GM12891 (cell line): Measurements from ENCODE around the gene GNLY.

ENCODE experiments used
- DNase-seq: peaks from one replicate; pipeline ENCODE4 v3.0.0; 2011; ENCODE audit warnings: low spot score; ENCODE audit not compliant: insufficient read length
- FAIRE-seq: peaks from 2 replicates; lab custom pipeline; 2011; peaks lifted over from hg19 to GRCh38; lab: Jason Lieb, UNC
- PAX5 ChIP-seq: IDR thresholded peaks from 2 replicates; pipeline ENCODE4 v1.6.1; 2011; ENCODE audit warnings: low read length, moderate library complexity, mild to moderate bottlenecking; ENCODE audit not compliant: insufficient read depth, severe bottlenecking
- POLR2A ChIP-seq: IDR thresholded peaks from 2 replicates; pipeline ENCODE4 v1.6.1; 2011; ENCODE audit warnings: low read depth, low read length, control low read depth
- POLR2AphosphoS5 ChIP-seq: IDR thresholded peaks from 2 replicates; pipeline ENCODE4 v1.6.1; 2011; ENCODE audit warnings: low read depth, low read length, control low read depth
- POU2F2 ChIP-seq: IDR thresholded peaks from 2 replicates; pipeline ENCODE4 v1.6.1; 2011; ENCODE audit warnings: low read depth, mild to moderate bottlenecking, control low read depth, low read length, moderate library complexity
- SPI1 ChIP-seq: IDR thresholded peaks from 2 replicates; pipeline ENCODE4 v1.6.1; 2011; ENCODE audit warnings: low read depth, low read length, control low read depth
- TAF1 ChIP-seq: IDR thresholded peaks from 2 replicates; pipeline ENCODE4 v1.6.1; 2011; ENCODE audit warnings: low read depth, low read length, control low read depth

GNLY gene

DNA sequence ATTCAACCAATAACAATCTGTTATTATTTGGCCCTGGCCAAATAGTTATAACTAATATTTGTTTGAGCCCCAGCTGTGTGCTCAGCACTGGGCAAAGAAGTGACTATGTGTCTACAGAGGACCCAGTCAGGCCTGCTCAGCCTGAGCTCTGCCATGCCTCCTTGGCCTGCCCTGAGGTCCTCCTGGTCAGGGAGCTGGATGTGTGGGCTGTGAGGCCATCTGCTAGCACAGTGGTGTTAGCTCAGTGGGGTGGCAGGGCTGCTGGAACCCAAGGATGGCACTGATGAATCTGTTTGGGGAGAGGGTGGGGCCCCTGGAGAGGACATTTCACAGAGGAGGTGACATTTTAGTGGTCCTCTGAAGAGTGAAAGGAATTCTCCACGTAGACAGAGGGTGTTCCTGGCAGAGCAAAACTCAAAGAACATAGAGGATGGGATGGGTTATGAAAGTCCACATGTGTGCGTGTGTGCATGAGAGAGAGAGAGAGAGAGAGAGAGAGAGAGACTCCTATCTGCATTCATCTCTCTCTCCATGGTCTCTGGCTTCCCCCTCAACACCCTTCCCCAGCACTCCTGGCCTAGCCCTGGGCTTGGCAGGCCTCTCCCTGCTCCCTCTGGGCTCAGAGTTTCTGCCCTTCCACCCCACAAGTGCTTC is 38.4 kb downstream of the GNLY start:
- FAIRE-seq (no peak), DNase-seq (no peak)
- no peak for TF ChIP-seq POU2F2

DNA sequence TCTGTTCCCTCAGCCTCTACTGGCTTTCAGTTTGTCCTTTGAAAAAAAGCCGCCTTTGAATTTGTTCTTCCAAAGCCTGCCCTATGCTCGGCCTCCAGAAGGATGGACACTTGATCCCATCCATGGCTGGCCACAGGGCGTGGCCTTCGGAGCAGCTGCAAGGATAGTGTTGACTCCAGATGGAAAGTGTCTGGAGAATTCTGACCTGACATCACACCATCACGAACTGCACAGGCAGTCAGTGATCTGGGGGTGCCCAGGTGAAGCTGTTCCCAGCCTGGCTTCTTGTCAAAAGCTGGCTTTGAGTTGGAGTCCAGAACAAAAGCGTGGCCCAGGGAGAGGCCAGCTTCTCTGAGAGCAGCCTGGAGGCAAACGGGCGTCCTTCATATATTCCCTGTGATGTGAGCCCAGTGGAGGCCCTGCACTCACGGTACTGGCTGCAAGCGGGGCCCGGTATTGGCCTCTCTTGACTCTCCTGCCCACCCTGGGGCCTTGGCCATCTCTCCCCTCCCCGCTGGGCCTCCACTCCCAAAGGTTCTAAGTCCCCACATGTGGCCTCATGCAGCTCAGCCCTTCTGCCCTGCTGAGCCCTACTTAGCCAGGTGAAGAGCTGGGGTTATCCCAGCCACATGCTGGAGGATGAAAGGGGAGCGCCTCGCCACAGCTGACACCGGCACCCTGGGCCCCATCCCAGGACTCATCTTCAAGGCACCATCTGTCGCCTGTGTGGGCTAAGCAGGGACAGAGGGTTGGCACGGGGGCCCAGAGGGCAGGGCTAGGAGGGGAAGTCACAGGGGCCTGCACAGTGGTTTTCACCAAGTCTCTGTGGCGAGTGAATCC is 39.2 kb downstream of the GNLY start:
- no peak for DNase-seq
- FAIRE-seq: no peak
- TF ChIP-seq POU2F2: no peak
- TF ChIP-seq POLR2AphosphoS5: no peak
- no peak for TF ChIP-seq TAF1
- no peak for TF ChIP-seq POLR2A
- no peak for TF ChIP-seq SPI1
- no peak for TF ChIP-seq PAX5

GRCh38 chr2:85734015-85734414 is 39.9 kb downstream of the GNLY start:
- TF ChIP-seq POU2F2: no peak
- TF ChIP-seq POLR2A: no peak
- no peak for TF ChIP-seq SPI1
- no peak for TF ChIP-seq TAF1
- no peak for TF ChIP-seq POLR2AphosphoS5
- no peak for TF ChIP-seq PAX5
- FAIRE-seq (no peak), DNase-seq (no peak)

DNA sequence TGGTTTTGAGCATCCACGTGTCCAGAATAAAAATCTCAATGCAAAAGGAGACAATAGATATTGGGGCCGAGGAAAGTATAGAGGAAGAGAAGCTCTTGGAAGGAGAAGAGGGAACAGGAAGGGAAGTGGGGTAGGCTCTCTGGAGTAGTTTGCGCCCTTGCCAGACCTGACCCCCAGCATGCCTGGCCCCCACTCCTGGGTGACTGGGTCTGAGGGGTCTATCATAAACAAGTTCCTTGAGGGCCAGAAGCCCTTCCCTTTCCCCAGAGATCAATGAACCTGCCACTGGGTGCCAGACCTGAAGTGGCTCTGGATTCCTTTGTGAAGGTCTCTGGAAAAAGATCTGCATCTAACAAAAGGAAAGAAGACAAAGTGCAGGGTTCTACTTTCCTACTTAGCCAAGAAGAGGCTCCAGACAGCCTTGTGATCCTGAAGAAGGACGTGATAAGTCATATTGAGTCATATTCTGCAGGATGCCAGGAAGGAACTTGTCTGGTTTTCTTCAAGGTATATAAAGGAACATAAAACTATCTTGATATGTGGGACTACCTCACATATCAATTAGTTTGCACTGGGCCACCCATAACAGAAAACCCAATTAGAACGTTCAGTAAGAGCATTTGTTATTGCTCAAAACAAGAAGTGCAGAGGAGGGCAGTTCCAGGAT is 40.9 kb downstream of the GNLY start:
- no peak for TF ChIP-seq SPI1
- no peak for TF ChIP-seq TAF1
- no peak for TF ChIP-seq PAX5
- no peak for TF ChIP-seq POLR2AphosphoS5
- no peak for TF ChIP-seq POLR2A
- no peak for TF ChIP-seq POU2F2
- FAIRE-seq (no peak), DNase-seq (no peak)

- TF ChIP-seq POLR2AphosphoS5 (no peak), PAX5 (no peak), POU2F2 (no peak), TAF1 (no peak), POLR2A (no peak)
- no peak for FAIRE-seq
- no peak for DNase-seq
Measured at GRCh38 chr2:85735691-85736090, 41.5 kb downstream of the GNLY start.

GRCh38 chr2:85736456-85737355 is 42.5 kb downstream of the GNLY start:
- no peak for TF ChIP-seq TAF1
- no peak for TF ChIP-seq POU2F2
- FAIRE-seq: no peak
- DNase-seq: no peak

DNA sequence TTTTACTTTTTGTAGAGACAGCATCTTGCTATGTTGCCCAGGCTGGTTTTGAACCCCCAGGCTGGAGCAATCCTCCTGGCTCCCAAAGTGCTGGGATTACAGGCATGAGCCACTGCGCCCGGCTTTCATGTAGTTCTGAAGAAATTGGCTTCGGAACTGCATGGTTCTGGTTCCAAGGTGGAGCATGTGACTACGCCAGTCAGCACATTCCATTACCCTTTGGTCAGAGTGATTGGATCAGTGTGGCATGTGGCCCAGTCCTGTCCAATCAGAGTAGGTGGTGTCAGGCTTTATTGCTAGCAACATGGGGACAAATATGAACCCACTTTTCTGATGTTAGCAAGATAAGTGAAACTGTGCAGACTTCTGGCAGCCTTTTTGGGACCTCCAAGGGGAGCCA is 43.3 kb downstream of the GNLY start:
- DNase-seq: no peak
- TF ChIP-seq SPI1: no peak
- no peak for TF ChIP-seq TAF1
- no peak for TF ChIP-seq POLR2A
- TF ChIP-seq POLR2AphosphoS5: no peak
- no peak for FAIRE-seq

GRCh38 chr2:85737961-85738360 is 43.8 kb downstream of the GNLY start:
- DNase-seq: no peak
- TF ChIP-seq TAF1: no peak
- TF ChIP-seq PAX5: no peak
- TF ChIP-seq POLR2A: no peak
- TF ChIP-seq POU2F2: no peak
- no peak for TF ChIP-seq POLR2AphosphoS5
- no peak for FAIRE-seq

- DNase-seq (no peak), FAIRE-seq (no peak)
- TF ChIP-seq POU2F2: no peak
- no peak for TF ChIP-seq POLR2A
Measured at GRCh38 chr2:85740193-85740592, 46.0 kb downstream of the GNLY start.

DNA sequence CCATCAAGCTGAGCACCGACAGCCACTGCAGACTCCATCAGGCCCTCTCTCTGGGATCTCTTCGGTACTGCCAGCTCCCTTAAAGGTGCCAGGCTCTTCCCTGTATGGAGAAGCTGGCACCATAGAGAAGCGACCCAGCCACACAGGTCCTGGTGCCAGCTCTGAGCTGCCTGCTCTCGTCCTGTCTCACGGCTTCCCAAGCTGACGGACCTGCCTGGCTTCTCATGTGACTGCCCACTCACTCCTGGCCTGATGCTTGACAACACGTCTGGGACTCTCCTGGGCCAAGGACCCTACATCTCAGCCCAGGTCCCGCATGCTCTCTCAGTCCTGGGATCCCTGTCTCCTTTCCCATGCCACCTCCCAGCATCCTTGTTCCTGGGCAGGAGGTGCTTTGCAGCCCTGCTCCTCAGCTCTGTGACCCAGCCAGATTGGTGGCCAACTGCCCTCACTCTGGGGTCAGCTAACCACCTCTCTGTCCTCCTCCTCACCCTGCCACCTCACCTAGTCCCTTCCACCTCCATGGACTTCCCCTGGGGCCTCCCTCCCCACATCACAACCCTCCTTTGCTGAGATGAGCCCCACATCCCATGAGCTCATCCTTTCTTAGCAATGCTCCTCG is 47.2 kb downstream of the GNLY start:
- TF ChIP-seq TAF1 (no peak), POU2F2 (no peak), PAX5 (no peak), POLR2AphosphoS5 (no peak), POLR2A (no peak), SPI1 (no peak)
- DNase-seq (no peak), FAIRE-seq (no peak)
